RWPE2 (cell line): ENCODE results near the gene TMEM229B.

Experiments
- ATAC-seq: fragments of 200-7000 bp; cut with Tn5 transposase; 3 replicates; pipeline ENCODE4 v1.9.1; 2021; ENCODE audit warnings: low read depth
- DNase-seq: peaks from one replicate; pipeline ENCODE4 v3.0.0-alpha.2; 2020; ENCODE audit warnings: low spot score
- H3K27ac ChIP-seq: fragments of 450-650 bp; 2 replicates; pipeline ENCODE4 v1.5.1; 2017; ENCODE audit warnings: mild to moderate bottlenecking; ENCODE audit not compliant: poor library complexity, severe bottlenecking
- H3K27me3 ChIP-seq: fragments of 250-450 bp; sonication (Bioruptor Pico); 2 replicates; pipeline ENCODE4 v1.5.1; 2021; ENCODE audit warnings: mild to moderate bottlenecking, moderate library complexity; ENCODE audit not compliant: insufficient read depth, poor library complexity, severe bottlenecking
- H3K36me3 ChIP-seq: fragments of 250-450 bp; sonication (Bioruptor Pico); 2 replicates; pipeline ENCODE4 v1.5.1; 2020; ENCODE audit warnings: low read depth, mild to moderate bottlenecking, moderate library complexity
- H3K4me1 ChIP-seq: fragments of 250-450 bp; sonication (Bioruptor Pico); 2 replicates; pipeline ENCODE4 v1.5.1; 2021; ENCODE audit warnings: mild to moderate bottlenecking, moderate library complexity; ENCODE audit not compliant: insufficient read depth, poor library complexity, severe bottlenecking
- H3K4me3 ChIP-seq: fragments of 250-450 bp; sonication (Bioruptor Pico); 2 replicates; pipeline ENCODE4 v1.5.1; 2021; ENCODE audit warnings: mild to moderate bottlenecking, moderate library complexity; ENCODE audit not compliant: severe bottlenecking
- H3K9me3 ChIP-seq: fragments of 250-450 bp; sonication (Bioruptor Pico); 2 replicates; pipeline ENCODE4 v1.5.1; 2021; ENCODE audit warnings: mild to moderate bottlenecking, moderate library complexity; ENCODE audit not compliant: severe bottlenecking
- CTCF ChIP-seq: fragments of 450-650 bp; IDR thresholded peaks from one replicate; pipeline ENCODE4 v1.5.1; 2017; ENCODE audit warnings: mild to moderate bottlenecking, moderate library complexity; ENCODE audit not compliant: poor library complexity, severe bottlenecking

TMEM229B gene

GRCh38 chr14:67480011-67480410 is 8.5 kb downstream of the TMEM229B start:
- no peak for TF ChIP-seq CTCF
- Histone ChIP-seq H3K4me1 (peaks cover 3% of the 10 kb centered on the region), H3K9me3 (no peaks in the 10 kb centered on the region), H3K27ac (no peak overlapping the region), H3K4me3 (no peak overlapping the region), H3K36me3 (no peaks in the 10 kb centered on the region), H3K27me3 (no peaks in the 10 kb centered on the region)
- ATAC-seq: no peak
- no peak for DNase-seq

- no peak for DNase-seq
- Histone ChIP-seq H3K27ac (no peak overlapping the region), H3K9me3 (no peaks in the 10 kb centered on the region), H3K4me3 (no peak overlapping the region), H3K36me3 (no peaks in the 10 kb centered on the region), H3K27me3 (no peaks in the 10 kb centered on the region), H3K4me1 (peaks cover 3% of the 10 kb centered on the region)
- no peak for TF ChIP-seq CTCF
- no peak for ATAC-seq
Observed at GRCh38 chr14:67478800-67479084, 9.8 kb downstream of the TMEM229B start.

- TF ChIP-seq CTCF: no peak
- H3K36me3 ChIP-seq: no peaks in the 10 kb centered on the region
- H3K4me1 ChIP-seq: peaks cover 3% of the 10 kb centered on the region
- ATAC-seq (no peak), DNase-seq (no peak)
- H3K9me3 ChIP-seq: no peaks in the 10 kb centered on the region
- no peak overlapping the region for H3K27ac ChIP-seq
- no peaks in the 10 kb centered on the region for H3K27me3 ChIP-seq
- H3K4me3 ChIP-seq: no peak overlapping the region
Observed at GRCh38 chr14:67477926-67478799, 10.4 kb downstream of the TMEM229B start.

GRCh38 chr14:67474366-67474765 is 14.2 kb downstream of the TMEM229B start:
- Histone ChIP-seq H3K36me3 (no peaks in the 10 kb centered on the region), H3K9me3 (no peaks in the 10 kb centered on the region), H3K27ac (no peak overlapping the region), H3K4me1 (peaks cover 3% of the 10 kb centered on the region), H3K27me3 (no peaks in the 10 kb centered on the region), H3K4me3 (no peak overlapping the region)
- ATAC-seq (no peak), DNase-seq (no peak)
- no peak for TF ChIP-seq CTCF
